Measurements from ENCODE around the gene CDYL.

DNA sequence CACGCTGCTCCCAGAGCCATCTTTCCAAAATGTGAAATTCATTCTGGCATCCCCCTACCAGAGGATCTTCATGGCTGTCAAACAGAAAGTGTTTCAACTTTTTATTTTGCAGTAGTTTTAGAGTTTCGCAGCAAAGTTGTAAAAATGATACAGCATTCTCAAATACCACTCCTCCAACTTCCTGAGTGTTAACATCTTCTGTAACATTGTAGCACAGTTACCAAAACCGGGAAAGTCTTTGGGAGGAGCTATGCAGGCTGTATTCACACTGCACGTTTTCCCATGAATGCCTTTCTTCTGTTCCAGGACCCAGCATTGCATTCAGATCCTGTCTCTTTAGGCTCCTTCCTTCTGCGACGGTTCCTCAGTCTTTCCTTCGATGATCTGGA lies 30.1 kb downstream of the CDYL start:
- TF ChIP-seq CTCF (IDR thresholded peaks at IDR 0.05; ENCODE audit: insufficient read depth, low read length, poor library complexity, severe bottlenecking) (no peak), EZH2phosphoT487 (conservative IDR thresholded peaks at IDR 0.05; ENCODE audit: low read length) (no peak)

Data from SU-DHL-6 (cell line).